Hematopoietic multipotent progenitor cell treated with erythropoietin and hydrocortisone succinate and interleukin-3 and kit ligand, for 8 days (in vitro differentiated cells): ENCODE measurements around the gene P2RX4.
"Not testable (repeated sequence)": the region's sequence is repeated elsewhere in the genome, so short reads cannot be mapped to it uniquely, and the experiment has no call there.

Experiments used
- DNase-seq: peaks from one replicate; pipeline ENCODE4 v3.0.0-alpha.2; 2015

The P2RX4 gene

GRCh38 chr12:121279507-121279915, 69.6 kb downstream of the P2RX4 start:
- no peak for DNase-seq

GRCh38 chr12:121280531-121280930, 70.6 kb downstream of the P2RX4 start:
- DNase-seq = not testable (repeated sequence)

- DNase-seq = not testable (repeated sequence)
These were observed 71.2 kb downstream of the P2RX4 start for GRCh38 chr12:121281116-121281515.

- DNase-seq = no peak
These were observed 72.3 kb downstream of the P2RX4 start for GRCh38 chr12:121282072-121282742.

- DNase-seq = peak; percentile 88
These were observed 73.0 kb downstream of the P2RX4 start for GRCh38 chr12:121282910-121283309.

GRCh38 chr12:121283388-121283787, 73.5 kb downstream of the P2RX4 start:
- no peak for DNase-seq
